ENCODE results near the gene MAFF.

Gene MAFF

DNA sequence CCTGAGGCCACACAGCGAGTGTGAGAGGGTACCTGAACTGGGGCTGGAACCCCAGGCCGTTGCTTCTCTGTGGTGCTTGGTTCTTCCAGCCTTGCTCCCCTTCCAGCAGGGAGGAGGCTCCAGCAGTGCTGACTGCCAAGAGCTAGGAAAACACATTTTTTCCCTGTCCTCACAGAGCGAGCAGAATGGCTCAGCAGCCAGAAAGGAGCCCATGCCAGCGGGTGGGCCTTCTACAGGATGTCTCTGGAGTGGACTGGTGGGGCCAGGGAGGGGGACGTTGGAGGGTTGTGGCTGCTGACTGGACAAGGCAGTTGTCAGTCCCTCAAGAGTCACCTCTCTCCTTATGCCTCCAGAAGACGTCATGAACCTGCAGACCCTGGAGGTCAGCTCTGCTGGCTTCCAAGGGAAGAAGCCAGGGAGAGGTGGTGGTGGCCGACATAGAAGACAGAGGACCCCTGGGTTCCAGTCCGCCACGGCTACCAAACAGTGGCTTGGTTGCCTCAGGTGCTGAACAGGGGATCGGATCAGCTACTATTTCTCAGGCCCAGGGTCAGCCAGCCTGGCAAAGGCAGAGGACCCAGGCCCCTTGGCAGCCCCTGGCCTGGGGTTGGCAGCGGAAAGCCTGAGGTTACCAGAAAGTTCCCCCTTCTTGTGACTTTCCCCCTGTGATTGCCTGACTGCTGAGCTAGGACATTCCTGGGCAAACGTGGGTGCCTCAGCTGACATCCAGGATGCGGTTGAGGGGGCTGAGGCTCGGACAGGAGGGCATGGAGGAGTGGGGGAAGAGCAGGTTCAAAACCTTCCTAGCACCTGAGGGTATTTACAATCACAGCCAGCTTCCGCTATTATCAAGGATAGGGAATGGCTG is 3.7 kb downstream of the MAFF start:
- no peak for FAIRE-seq
- TF ChIP-seq, protein P1, sequence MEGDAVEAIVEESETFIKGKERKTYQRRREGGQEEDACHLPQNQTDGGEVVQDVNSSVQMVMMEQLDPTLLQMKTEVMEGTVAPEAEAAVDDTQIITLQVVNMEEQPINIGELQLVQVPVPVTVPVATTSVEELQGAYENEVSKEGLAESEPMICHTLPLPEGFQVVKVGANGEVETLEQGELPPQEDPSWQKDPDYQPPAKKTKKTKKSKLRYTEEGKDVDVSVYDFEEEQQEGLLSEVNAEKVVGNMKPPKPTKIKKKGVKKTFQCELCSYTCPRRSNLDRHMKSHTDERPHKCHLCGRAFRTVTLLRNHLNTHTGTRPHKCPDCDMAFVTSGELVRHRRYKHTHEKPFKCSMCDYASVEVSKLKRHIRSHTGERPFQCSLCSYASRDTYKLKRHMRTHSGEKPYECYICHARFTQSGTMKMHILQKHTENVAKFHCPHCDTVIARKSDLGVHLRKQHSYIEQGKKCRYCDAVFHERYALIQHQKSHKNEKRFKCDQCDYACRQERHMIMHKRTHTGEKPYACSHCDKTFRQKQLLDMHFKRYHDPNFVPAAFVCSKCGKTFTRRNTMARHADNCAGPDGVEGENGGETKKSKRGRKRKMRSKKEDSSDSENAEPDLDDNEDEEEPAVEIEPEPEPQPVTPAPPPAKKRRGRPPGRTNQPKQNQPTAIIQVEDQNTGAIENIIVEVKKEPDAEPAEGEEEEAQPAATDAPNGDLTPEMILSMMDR (IDR thresholded peaks at IDR 0.05; ENCODE audit: insufficient read depth, missing control alignments): no peak
- no peak for DNase-seq (ENCODE audit: insufficient read length, low spot score)

DNA sequence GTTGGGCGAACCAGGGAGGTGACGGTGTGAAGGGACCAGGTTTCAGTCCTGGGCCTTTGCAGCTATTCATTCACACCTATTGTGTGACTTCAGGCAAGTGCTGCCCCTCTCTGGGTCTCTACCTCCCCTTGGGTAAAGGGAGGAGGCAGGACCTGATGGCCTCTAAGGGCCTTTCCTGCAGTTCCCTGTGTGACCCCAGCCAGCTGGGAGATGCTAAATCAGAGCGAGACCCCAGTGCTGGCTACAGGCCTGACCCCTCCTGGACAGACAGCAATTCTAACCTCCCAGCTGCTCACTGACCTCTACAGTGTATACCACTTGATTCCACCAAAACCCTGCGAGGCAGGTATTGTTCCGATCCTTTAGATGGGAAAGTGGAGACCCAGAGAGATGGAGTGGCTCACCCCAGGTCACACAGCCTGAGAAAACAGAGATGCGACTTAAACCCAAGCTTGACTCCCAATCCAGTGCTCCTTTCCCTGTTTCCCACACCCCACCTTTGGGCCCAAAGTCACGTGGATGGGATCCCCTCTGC is 6.2 kb downstream of the MAFF start:
- TF ChIP-seq, protein P1 (IDR thresholded peaks at IDR 0.05; ENCODE audit: insufficient read depth, missing control alignments): no peak
- FAIRE-seq (no peak), DNase-seq (ENCODE audit: insufficient read length, low spot score) (no peak)

DNA sequence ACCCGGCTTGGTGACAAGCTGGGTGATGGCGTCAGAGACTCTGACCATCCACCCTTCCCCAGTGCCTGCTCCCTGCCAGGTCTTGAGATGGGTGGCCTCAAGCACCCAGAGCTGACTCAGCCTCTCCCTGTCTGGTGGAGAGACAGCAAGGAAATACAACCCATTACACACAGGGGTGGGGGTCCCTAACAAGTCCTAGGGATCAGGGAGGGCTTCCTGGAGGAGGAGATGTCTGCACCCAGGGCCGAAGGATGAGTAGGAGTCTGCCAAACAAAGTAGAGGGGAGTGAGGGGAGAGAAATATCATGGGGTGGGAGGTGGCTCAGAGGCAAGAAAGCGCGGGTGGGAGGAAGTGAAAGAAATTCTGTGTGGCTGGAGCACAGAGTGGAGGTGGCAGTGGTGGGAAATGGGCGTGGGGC is 6.8 kb downstream of the MAFF start:
- FAIRE-seq (no peak), DNase-seq (ENCODE audit: insufficient read length, low spot score) (no peak)
- TF ChIP-seq, protein P1 (IDR thresholded peaks at IDR 0.05; ENCODE audit: insufficient read depth, missing control alignments): no peak

DNA sequence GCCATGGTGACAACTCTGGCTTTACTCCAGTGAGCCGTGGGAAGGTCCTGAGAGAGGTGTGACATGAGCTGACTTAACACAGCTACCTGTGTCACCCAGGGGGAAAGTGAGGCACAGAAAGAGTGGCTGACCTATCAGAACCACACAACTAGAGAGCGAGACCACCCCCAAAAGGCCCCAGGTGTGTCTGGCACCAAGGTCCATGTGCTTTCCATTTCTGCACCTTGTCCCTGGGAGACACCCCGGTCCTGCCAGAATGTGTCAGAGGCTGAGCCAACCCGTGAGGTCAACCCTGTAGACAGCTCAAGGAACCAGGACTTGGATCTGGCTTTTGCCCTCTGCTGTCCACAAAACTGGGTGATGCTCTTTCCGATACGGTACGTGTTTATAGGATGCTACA is 9.8 kb downstream of the MAFF start:
- DNase-seq (ENCODE audit: insufficient read length, low spot score) (no peak), FAIRE-seq (no peak)
- TF ChIP-seq, protein P1 (IDR thresholded peaks at IDR 0.05; ENCODE audit: insufficient read depth, missing control alignments): no peak

DNA sequence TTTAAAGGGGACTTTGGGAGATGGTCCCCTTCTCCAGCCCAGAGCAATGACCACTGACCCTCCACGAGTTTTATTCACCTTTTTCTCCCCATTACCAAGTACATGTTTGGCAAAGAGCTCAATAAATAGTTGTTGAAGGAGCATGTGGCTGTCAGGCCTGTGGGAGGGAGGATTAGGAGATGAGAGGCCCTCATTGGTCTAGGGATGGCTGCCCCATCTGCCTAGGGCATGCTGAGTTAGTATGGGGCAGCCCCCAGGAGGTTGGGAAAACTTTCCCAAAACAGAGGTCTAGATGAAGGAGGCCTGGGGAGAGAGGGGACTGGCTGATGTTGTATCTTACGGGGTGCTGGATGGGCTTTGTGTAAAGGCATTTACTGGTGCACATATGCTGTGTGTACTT is 10.6 kb downstream of the MAFF start:
- TF ChIP-seq, protein P1 (IDR thresholded peaks at IDR 0.05; ENCODE audit: insufficient read depth, missing control alignments): no peak
- no peak for DNase-seq (ENCODE audit: insufficient read length, low spot score)
- no peak for FAIRE-seq

DNA sequence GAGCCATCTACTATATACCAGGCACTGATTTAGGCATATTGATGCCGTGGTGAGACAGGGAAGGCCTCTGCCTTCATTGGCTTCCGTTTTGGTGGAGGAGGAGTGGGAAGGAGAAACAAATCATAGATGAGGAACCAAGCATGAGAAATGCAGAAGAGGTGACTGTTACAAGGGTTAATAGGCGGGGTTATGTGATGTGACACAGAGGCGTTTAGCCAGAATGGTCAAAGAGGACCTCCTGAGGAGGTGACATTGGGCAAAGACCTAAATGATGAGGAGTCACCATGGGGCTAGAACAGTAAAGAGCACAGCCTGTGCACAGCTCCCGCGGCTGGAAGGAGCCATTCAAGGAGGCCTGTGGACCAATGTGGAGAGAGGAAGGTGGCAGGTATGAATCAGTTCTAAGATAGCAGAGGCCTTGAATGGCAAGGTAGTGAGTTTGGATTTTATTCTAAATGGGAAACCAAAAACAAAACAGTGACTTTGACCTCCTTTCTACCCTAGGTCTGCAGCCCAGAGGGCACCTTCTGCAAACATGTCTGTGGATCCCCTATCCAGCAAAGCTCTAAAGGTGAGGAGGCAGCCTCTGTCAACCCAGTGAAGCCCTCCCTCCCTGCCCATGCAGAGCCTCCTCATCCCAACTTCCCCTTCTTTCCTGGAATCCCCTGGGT is 11.7 kb downstream of the MAFF start:
- TF ChIP-seq, protein P1 (IDR thresholded peaks at IDR 0.05; ENCODE audit: insufficient read depth, missing control alignments): no peak
- FAIRE-seq (no peak), DNase-seq (ENCODE audit: insufficient read length, low spot score) (no peak)

DNA sequence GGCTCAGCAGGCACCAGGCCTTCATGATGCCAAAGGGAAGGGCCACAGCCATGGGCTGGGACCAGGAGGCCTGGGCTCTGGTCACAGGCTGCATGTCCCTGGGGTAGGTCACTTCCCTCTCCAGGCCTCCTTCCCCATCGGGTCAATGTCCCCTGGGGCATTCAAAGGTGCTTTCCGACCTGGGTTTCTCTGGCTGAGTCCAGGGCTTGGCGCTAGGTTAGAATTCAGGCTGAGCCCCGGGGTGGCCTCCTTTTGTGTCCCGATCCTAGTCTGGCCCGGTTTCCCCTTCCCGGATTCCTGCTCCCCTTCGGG is 12.2 kb downstream of the MAFF start:
- TF ChIP-seq, protein P1 (IDR thresholded peaks at IDR 0.05; ENCODE audit: insufficient read depth, missing control alignments): no peak
- FAIRE-seq (no peak), DNase-seq (ENCODE audit: insufficient read length, low spot score) (no peak)

Measured in D721Med (cell line).